GM12874 (cell line): ENCODE results near the gene CLDN5.

Experiments used
- TF ChIP-seq, protein P1 (sequence below): IDR thresholded peaks from 2 replicates; pipeline ENCODE4 v1.5.1; 2011; ENCODE audit warnings: low read depth, mild to moderate bottlenecking, control low read depth, low read length, moderate library complexity; ENCODE audit not compliant: insufficient read depth

Gene CLDN5

DNA sequence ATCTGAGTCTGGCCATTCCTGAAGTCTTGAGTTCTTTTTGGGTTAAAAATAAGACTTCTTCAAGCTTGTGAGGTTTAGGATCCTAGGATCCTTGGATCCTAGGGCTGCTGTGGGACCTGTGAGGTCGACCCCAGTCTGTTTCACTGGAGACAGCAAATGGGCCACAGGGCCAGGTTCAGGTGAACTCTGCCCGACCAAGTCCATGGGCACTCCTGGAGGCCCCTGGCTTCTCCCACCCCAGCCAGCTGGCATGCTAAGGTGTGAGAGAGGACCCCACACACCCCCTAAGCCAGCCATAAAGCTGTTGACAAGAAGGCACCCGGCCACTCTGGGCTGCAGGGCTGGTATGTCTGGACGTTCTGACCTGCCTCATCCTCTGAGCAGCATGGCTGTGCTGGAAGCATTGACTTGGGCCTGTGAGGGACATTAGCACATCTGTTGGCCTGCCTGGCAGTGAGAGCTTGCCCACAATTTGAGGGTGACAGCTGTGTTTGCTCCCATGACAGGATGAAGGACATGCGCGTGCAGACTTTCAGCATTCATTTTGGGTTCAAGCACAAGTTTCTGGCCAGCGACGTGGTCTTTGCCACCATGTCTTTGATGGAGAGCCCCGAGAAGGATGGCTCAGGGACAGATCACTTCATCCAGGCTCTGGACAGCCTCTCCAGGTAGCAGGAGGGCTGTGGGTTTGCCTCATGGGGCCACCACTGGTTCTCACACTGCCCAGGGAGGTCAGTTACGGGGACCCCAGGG is 16.0 kb downstream of the CLDN5 start:
- TF ChIP-seq, protein P1, sequence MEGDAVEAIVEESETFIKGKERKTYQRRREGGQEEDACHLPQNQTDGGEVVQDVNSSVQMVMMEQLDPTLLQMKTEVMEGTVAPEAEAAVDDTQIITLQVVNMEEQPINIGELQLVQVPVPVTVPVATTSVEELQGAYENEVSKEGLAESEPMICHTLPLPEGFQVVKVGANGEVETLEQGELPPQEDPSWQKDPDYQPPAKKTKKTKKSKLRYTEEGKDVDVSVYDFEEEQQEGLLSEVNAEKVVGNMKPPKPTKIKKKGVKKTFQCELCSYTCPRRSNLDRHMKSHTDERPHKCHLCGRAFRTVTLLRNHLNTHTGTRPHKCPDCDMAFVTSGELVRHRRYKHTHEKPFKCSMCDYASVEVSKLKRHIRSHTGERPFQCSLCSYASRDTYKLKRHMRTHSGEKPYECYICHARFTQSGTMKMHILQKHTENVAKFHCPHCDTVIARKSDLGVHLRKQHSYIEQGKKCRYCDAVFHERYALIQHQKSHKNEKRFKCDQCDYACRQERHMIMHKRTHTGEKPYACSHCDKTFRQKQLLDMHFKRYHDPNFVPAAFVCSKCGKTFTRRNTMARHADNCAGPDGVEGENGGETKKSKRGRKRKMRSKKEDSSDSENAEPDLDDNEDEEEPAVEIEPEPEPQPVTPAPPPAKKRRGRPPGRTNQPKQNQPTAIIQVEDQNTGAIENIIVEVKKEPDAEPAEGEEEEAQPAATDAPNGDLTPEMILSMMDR, result no peak

DNA sequence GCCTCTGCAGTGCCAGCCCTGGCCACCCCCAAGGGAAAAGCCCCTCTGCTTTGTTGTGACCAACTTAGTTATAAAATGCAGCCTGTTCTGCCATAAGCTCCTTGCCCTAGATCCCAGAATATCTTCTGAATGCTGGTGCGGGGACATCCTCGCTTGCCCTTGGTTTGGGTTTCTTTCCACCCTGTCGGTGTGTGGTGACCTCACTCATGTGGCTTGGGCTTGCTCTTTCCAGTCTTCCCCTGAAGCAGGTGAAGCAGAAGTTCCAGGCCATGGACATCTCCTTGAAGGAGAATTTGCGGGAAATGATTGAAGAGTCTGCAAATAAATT is 16.7 kb downstream of the CLDN5 start:
- TF ChIP-seq, protein P1, result no peak

DNA sequence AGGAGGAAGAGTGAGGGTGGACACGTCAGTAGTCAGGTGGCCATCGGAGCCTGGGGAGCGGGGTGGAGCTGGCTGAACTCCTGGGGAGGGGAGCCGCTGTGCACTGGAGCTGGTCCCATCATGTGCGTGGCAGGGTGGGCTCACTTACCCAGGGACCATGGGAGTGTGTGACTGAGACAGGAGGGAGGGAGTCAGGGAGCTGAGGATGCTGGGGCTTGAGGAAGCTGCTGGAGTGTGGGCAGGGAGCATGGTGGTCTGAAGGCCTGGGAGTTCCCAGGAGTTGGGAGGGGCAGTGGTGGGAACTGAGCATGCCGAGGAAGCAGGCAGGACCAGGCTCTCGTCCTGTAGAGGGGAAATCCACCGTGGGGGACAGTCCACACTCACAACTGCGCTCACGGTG is 18.0 kb downstream of the CLDN5 start:
- TF ChIP-seq, protein P1, result no peak

DNA sequence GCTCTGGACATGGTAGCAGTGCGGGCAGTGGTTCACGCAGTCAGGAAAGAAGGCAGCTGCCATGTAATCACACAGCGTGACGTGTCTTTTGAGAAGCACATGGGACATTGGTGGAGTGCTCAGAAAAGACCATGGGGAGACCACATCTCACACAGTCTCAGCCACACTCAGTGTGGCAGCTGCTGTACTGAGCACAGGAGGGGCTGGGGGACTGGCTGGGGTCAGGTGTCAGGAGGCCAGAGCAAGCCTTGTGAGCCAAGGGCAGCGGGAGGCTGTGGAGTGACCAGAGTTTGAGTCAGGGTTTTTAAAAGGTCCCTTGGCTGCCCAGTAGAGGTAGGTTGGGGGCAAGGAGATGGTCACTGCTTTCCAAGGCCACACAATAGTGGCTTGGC is 18.5 kb downstream of the CLDN5 start:
- TF ChIP-seq, protein P1, result no peak

DNA sequence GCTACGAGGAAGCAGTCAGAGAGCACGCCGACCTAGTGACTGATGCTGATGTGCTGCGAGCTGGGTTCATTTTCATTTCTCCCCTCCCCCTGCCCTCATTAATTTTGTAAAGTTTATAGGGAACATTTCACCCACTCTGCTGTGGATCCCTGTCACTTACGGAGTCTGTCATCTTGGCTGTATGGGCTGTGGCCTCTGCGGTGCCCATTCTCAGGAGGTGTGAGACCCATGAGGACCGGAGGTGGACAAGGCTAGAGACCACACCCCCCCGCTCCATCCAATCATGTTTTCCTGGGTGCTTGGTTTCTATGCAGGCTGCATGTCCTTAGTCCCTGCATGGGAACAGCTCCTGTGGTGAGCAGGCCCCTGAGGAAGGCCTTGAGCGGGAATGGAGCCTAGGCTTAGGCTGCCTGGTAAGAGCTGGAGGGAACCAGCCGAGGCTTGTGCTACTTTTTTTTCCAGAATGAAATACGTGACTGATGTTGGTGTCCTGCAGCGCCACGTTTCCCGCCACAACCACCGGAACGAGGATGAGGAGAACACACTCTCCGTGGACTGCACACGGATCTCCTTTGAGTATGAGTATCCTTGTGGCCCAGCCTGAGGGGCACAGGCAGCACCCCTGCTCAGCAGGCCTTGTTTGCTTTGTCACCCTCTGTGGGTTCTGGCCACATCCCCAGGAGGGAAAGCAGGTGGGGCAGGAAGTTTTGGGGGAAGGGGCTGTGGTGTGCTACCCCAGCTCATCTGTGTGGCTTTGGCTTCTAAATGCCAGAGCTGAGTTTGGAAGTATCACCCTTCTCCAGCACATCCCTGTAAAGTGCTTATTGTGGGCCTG is 19.1 kb downstream of the CLDN5 start:
- TF ChIP-seq, protein P1, result no peak

DNA sequence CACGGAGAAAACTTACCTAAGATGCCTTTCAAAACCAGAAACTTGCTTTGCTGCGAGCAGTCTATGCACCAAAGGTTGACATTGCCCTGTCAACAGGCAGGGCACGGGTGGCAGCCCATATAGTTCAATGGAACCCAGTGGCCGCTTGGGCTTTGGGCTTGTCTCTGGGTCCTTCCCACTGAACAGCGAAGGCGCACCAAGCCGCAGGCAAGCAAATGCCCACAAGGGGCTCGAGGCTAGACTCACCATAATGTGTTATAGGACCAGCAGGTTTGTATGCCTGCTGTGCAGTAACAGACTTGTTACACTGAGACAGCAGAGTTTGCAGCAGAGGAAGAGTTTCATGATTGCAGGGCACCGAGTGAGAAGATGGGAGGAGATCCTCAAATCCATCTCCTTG is 20.3 kb downstream of the CLDN5 start:
- TF ChIP-seq, protein P1, result no peak

DNA sequence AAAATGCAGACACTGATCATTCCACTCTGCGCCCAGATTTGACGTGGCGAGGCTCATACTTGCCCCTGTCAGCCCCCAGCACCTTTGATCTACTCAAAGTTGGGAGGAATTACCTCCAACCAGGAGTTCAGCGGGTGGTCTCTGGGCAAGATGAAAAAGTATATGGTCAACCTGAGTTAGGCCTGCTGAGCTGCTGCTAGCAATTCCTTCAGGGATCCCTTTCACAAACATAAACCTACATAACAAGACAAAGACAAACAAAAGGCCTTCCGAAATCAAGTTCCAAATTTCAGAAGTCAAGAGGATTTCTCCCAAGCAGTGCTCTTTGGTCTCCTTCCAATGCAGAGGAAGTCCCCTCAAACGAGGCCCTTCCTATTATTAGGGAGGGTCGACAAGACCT is 20.8 kb downstream of the CLDN5 start:
- TF ChIP-seq, protein P1, result no peak
